Naive thymus-derived CD8-positive, alpha-beta T cell (primary cell): Measurements from ENCODE around the gene EBF4. TPM values are rescaled to one million over a fixed set of nuclear protein-coding genes. Genes with fewer than 3 reads are reported as not detected.
A peak's percentile ranks its signal among the peaks of the same experiment; 100 is the strongest.

Source experiments
- ATAC-seq, 2 donors: fragments of 150-1000 bp; cut with Tn5 transposase in 1 of 2; sonication (Bioruptor Pico), chemical (Tn5 transposase) in 1 of 2; 1 replicate in 1 of 2; 2 replicates in 1 of 2; pipeline ENCODE4 v1.10.0; 2021; ENCODE audit warnings: mild to moderate bottlenecking in 2 of 2, moderate library complexity in 2 of 2
- POLR2A ChIA-PET: fragments of 350-600 bp; sonication (Branson Sonifier 250); formaldehyde crosslinking; loops from one replicate; lab custom pipeline; 2021; ENCODE audit warnings: antibody characterized with exemption; lab: Charles Lee
- DNase-seq, 10 donors: peaks; one replicate each; pipeline versions ENCODE4 v3.0.0 to v3.0.0-alpha.2; 2020 to 2022
- H3K27ac Mint-ChIP-seq, 10 donors: one replicate each; pipeline ENCODE4 v1.8.0; 2020 to 2022; ENCODE audit warnings: mild to moderate bottlenecking in 10 of 10, mixed read lengths in 10 of 10, moderate library complexity in 4 of 10, inconsistent platforms in 1 of 10
- H3K27me3 Mint-ChIP-seq, 5 donors: one replicate each; pipeline ENCODE4 v1.8.0; 2021 to 2022; ENCODE audit warnings: mixed read lengths in 5 of 5
- H3K36me3 Mint-ChIP-seq, 3 donors: one replicate each; pipeline ENCODE4 v1.8.0; 2020 to 2022; ENCODE audit warnings: mixed read lengths in 3 of 3, mild to moderate bottlenecking in 2 of 3, inconsistent platforms in 1 of 3
- H3K4me1 Mint-ChIP-seq, 4 donors: one replicate each; pipeline ENCODE4 v1.8.0; 2021 to 2022; ENCODE audit warnings: mixed read lengths in 4 of 4
- H3K4me3 Mint-ChIP-seq, 10 donors: one replicate each; pipeline ENCODE4 v1.8.0; 2020 to 2022; ENCODE audit warnings: mild to moderate bottlenecking in 10 of 10, mixed read lengths in 10 of 10, moderate library complexity in 6 of 10, inconsistent platforms in 1 of 10
- H3K9me3 Mint-ChIP-seq, 9 donors: one replicate each; pipeline ENCODE4 v1.8.0; 2020 to 2022; ENCODE audit warnings: mixed read lengths in 9 of 9, mild to moderate bottlenecking in 3 of 9, inconsistent platforms in 1 of 9, moderate library complexity in 1 of 9
- polyA plus RNA-seq, 3 donors: library from polyadenylated mRNA; unstranded; fragments of 300-500 nt; fragmentation: Illumina TruSeq; gene quantifications; one replicate each; pipeline ENCODE4 v1.2.3, GENCODE V29; 2021
- total RNA-seq, 8 experiments: library from RNA in 2 of 8; stranded (reverse) in 2 of 8; gene quantifications; one replicate each; pipeline ENCODE4 v1.2.3 and lab custom pipeline; 2021 to 2026

Gene EBF4
- total and polyA plus RNA-seq, 5 experiments from 2014 or later: 0.37 to 14.9 (median 2.2) TPM

DNA sequence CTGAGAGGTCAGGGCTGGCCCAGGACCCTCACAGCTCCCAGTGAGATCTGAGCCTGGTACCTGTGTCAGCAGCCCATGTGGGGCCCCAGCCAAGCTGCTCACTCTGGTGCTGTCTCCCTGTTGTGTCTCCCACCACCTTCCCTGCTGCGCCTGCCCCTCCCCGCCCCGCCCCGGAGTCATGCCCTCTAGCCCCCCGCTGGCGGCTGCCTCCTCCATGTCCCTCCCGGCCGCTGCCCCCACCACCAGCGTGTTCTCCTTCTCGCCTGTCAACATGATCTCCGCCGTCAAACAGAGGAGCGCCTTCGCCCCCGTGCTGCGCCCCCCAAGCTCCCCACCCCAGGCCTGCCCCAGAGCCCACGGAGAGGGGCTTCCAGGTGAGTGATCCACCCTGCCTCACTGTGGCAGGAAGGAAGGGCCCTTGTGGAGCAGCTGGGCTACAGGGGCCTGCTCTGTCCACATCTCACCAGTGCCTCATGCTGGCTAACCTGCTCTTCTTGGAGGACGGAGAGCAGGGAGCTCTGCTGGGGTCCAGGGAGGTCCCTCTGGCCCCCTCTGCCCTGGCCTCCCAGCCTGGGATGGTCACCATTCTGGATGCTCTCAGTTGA is 63.0 kb downstream of the EBF4 start:
- ATAC-seq (no peak), DNase-seq (no peak)
- Mint-ChIP-seq H3K4me1 (peaks cover 11 to 26% (median 23%) of the 10 kb centered on the region in 4 donors), H3K4me3 (no peak overlapping the region), H3K36me3 (no peaks in the 10 kb centered on the region), H3K27ac (peak overlapping the region in 2 of 10 donors; percentile 21 to 25), H3K9me3 (no peaks in the 10 kb centered on the region), H3K27me3 (peaks cover 5 to 29% (median 15%) of the 10 kb centered on the region in 5 donors)
- POLR2A ChIA-PET: interaction anchor here (0.5 to 1.5 kb wide), 3 partner anchors 13 to 728 kb away, joined by 3 read pairs; no protein-coding TSS in a partner anchor

DNA sequence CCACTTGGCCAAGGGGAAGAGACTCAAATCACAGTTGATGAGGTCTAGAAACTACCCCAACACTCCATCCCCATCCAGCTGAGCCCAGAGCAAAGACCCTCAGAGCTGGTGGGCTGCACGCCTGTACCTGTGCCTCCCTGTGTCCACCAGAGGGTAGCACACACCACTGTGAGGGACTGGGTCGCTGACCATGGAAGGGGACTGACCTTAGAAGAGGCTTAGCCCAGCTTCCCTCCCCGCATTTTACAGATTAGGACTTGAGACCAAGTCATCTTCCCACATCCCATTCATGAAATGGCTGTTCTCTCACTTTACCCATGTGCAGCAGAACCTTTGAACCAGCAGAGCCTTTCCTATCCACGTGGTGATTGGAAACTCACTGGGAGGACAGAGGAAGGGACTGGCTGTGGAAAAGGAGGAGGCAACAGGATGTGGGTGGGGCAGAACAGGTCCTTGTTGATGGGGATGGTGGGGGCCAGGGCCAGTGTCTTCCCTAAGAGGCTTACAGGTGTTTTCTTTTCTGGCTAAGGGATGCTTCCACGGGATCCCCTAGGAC is 63.6 kb downstream of the EBF4 start:
- ATAC-seq: no peak
- no peaks in the 10 kb centered on the region for H3K9me3 Mint-ChIP-seq
- POLR2A ChIA-PET: interaction anchor here (1.5 kb wide), 1 partner anchor 14 kb away, joined by 3 read pairs; no protein-coding TSS in a partner anchor
- H3K4me3 Mint-ChIP-seq: no peak overlapping the region
- H3K4me1 Mint-ChIP-seq: peaks cover 11 to 20% (median 18%) of the 10 kb centered on the region in 4 donors
- peaks cover 7 to 35% (median 19%) of the 10 kb centered on the region in 5 donors for H3K27me3 Mint-ChIP-seq
- H3K27ac Mint-ChIP-seq: peak overlapping the region in 2 of 10 donors; percentile 25 to 81
- H3K36me3 Mint-ChIP-seq: no peaks in the 10 kb centered on the region
- DNase-seq: no peak

DNA sequence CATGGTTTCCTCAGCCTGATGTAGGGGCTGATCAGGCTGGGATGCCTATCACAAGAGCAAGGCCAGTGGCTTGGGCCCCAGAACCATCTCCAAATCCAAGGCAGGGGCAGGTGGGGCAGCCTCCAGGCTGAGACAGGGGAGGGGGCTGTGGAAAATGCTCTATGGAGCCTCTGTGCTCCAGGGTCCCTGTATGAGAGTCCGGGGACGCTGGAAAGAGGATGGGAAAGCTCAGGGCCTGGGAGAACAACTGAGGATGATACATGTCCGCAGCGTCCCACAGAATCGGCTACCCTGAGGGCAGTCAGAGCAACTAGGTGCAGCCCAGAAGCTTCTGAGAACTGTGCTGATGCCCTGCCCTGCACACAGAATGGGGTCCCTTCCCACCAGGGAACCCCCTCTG is 64.4 kb downstream of the EBF4 start:
- Mint-ChIP-seq H3K4me3 (no peak overlapping the region), H3K36me3 (no peaks in the 10 kb centered on the region), H3K4me1 (peaks cover 11 to 16% (median 15%) of the 10 kb centered on the region in 4 donors), H3K9me3 (no peaks in the 10 kb centered on the region), H3K27ac (peak overlapping the region in 1 of 10 donors; percentile 34), H3K27me3 (peaks cover 8 to 40% (median 21%) of the 10 kb centered on the region in 5 donors)
- POLR2A ChIA-PET: no interaction called here
- no peak for DNase-seq
- no peak for ATAC-seq

DNA sequence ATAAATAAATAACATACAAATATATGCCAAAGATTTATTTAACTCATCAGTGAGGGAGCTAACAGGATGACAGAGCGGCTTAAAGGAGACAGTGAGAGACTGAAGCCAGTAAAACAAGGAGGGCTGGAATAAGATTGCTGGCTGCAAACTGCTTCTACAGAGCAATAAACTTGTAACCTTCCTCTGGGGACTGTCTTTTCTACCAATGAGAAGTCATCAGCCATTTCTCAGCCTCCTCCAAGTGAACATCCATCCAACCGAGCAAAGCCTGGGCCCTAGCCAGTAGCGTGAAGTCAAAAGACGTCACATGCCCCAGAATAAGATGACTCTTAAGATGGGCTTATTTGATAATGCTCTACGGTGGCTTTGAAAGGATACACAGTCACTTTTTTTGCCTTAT is 65.4 kb downstream of the EBF4 start:
- peak overlapping the region in 1 of 10 donors; percentile 13 for H3K27ac Mint-ChIP-seq
- ATAC-seq: no peak
- H3K36me3 Mint-ChIP-seq: no peaks in the 10 kb centered on the region
- peaks cover 10 to 12% (median 11%) of the 10 kb centered on the region in 4 donors for H3K4me1 Mint-ChIP-seq
- H3K27me3 Mint-ChIP-seq: peaks cover 8 to 40% (median 21%) of the 10 kb centered on the region in 5 donors
- DNase-seq: no peak
- no peak overlapping the region for H3K4me3 Mint-ChIP-seq
- POLR2A ChIA-PET: no interaction called here
- no peaks in the 10 kb centered on the region for H3K9me3 Mint-ChIP-seq

DNA sequence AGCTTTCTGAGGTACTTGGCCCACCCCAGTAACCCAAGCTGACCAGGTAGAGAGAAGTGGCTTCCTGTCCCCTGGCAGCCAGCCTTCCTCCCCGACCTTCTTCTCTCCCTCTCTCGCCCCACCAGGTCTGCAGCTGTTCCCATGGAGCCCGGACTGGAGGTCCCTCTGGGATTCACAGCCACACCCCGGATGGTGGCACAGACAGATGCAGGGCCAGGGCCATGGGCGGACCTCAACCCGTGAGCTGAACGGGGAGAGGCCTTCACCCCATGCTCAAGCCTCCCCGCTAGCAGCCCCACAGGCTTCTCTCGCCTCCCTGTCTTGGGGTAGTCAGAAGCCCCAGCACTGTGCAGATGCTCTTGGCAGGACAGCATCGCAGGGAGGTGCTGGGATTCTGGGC is 66.6 kb downstream of the EBF4 start:
- H3K4me3 Mint-ChIP-seq: no peak overlapping the region
- DNase-seq (no peak), ATAC-seq (no peak)
- H3K36me3 Mint-ChIP-seq: no peaks in the 10 kb centered on the region
- H3K4me1 Mint-ChIP-seq: peaks cover 0 to 7% (median 1%) of the 10 kb centered on the region in 4 donors
- peaks cover 8 to 40% (median 20%) of the 10 kb centered on the region in 5 donors for H3K27me3 Mint-ChIP-seq
- POLR2A ChIA-PET: no interaction called here
- H3K27ac Mint-ChIP-seq: no peak overlapping the region
- no peaks in the 10 kb centered on the region for H3K9me3 Mint-ChIP-seq

DNA sequence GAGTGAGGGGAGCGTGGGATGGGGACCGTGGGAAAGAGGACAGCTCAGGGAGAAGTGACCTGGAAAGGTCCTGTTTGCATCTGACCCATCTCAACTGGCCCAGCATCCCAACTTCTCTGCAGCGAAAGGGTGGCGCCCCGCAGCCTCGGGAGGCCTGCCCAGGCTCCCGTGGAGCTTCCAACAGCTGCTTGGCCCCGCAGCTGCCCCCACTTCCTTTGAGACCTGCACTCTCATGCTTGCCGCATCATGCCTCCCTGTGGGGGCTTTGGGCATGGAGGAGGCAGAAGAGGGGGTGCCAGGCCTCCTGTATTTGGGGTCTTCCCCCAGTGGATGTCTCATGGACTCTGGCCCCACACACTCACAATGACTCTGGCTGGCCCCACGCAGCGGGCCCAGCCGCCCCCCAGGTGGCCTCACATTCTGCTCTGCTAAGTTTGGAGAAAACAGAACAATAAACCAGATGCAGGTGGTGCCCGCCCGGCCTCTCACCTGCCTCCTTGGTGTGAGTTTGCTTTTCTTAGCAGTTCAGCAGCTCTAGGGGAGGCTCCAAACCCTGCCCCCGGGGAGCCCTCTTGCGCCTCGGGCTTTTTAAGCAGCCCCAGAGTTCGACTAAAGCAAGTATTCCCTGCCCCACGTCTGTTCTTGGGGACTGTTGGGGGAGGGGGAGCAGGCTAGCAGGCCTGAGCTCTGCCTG is 67.2 kb downstream of the EBF4 start:
- DNase-seq (no peak), ATAC-seq (no peak)
- H3K27ac Mint-ChIP-seq: no peak overlapping the region
- H3K4me3 Mint-ChIP-seq: no peak overlapping the region
- H3K27me3 Mint-ChIP-seq: peaks cover 8 to 40% (median 20%) of the 10 kb centered on the region in 5 donors
- POLR2A ChIA-PET: no interaction called here
- H3K4me1 Mint-ChIP-seq: peaks cover 0 to 7% (median 0%) of the 10 kb centered on the region in 4 donors
- no peaks in the 10 kb centered on the region for H3K36me3 Mint-ChIP-seq
- H3K9me3 Mint-ChIP-seq: no peaks in the 10 kb centered on the region

DNA sequence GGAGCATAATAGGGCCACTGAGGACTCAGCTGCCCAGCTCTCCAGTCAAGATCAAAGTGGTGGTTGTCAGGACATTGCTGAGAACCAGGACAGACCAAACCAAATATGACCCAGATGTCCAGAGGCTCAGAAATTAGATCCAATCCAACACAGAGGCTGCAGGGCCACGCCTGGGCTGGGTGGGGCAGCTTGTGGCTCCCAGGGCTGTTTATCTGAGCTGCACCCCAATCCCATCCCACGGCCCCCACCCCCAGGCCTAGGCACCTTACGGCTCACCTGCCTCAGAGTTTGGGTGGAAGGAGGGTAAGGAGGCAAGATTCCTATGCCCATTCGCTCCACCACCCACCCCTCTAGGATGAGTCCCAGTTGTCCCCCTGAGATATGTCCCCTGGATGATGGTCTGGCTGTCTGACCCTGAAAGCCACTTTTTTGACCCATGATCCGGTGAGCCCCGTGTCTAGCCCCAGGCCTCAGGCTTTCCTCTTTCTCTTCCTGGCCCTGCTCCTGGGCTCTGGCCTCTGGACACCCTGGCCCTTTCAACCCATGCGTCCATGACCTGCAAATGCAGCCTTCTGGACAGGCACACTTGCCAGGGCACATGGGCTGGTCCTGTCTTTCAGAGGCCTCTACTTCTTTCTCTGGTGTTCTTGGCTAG is 67.8 kb downstream of the EBF4 start:
- H3K27me3 Mint-ChIP-seq: peaks cover 8 to 40% (median 20%) of the 10 kb centered on the region in 5 donors
- no peak overlapping the region for H3K27ac Mint-ChIP-seq
- DNase-seq (no peak), ATAC-seq (no peak)
- no peaks in the 10 kb centered on the region for H3K36me3 Mint-ChIP-seq
- POLR2A ChIA-PET: no interaction called here
- H3K9me3 Mint-ChIP-seq: no peaks in the 10 kb centered on the region
- no peak overlapping the region for H3K4me3 Mint-ChIP-seq
- peaks cover 0 to 7% (median 0%) of the 10 kb centered on the region in 4 donors for H3K4me1 Mint-ChIP-seq

DNA sequence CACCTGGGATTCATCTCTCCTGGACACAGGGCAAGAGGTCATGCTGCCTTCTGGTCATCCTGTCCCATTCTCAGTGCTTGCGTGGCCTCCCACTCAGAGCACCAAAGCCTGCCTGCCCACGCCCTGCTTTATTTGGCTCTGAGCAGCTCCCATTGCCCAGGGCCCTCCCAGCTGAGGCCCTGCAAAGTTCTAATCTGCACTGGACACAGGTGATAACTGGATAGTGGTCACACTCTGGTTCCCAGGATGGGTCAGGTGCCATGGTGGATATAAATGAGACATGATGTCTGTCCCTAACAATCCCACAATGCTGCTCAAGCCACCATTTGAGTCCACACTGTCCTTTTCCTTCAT is 68.3 kb downstream of the EBF4 start:
- H3K4me3 Mint-ChIP-seq: no peak overlapping the region
- peaks cover 0 to 6% (median 0%) of the 10 kb centered on the region in 4 donors for H3K4me1 Mint-ChIP-seq
- ATAC-seq: no peak
- peaks cover 8 to 38% (median 21%) of the 10 kb centered on the region in 5 donors for H3K27me3 Mint-ChIP-seq
- H3K36me3 Mint-ChIP-seq: no peaks in the 10 kb centered on the region
- POLR2A ChIA-PET: no interaction called here
- DNase-seq: no peak
- H3K9me3 Mint-ChIP-seq: no peaks in the 10 kb centered on the region
- H3K27ac Mint-ChIP-seq: no peak overlapping the region

DNA sequence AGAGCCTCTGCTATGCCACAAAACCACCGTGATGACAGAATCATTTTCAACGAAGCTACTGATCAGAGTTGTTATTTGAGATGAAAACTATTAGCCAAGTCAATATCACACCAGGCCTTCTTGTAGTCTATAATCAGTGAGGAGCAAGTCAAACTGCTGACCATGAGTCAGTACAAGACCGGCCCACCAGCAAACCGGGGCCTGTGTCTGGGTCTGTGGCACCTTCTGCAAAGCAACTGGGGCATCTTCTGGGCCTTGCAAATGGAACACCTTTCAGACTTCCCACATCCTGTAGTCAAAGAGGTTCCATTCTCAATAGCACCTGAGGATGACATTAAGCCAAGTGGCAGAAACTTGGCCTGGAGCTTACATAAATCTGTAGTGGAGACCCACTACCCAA is 69.3 kb downstream of the EBF4 start:
- Mint-ChIP-seq H3K4me3 (no peak overlapping the region), H3K36me3 (no peaks in the 10 kb centered on the region), H3K27me3 (peaks cover 6 to 29% (median 16%) of the 10 kb centered on the region in 5 donors), H3K4me1 (no peaks in the 10 kb centered on the region), H3K27ac (no peak overlapping the region), H3K9me3 (no peaks in the 10 kb centered on the region)
- ATAC-seq (no peak), DNase-seq (no peak)
- POLR2A ChIA-PET: no interaction called here

DNA sequence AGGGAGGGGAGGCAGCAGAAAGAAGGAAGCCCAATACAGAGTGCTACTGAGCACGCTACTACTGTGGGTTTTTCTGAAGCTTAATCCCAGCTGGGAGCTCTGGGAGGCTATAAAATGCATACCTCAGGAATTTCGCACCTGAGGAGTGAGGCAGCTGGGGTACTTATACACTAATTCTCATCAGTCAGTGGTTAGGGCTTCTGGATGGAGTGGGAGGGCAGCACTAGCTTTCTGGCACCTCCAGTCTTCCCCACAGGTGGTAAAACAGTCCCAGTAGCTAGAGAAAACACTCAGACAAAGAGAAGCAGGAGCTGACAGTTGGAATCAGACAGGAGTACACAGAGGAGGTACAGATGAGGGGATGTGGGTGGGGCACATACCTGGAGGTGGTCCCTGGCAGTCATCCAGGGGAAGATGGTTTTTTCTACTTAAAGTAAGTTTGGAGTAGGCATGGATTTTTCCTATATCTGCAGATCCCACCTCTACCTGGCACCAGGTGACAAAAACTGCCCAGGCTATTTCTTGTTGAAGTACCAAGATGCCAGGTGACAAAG is 70.1 kb downstream of the EBF4 start:
- H3K4me1 Mint-ChIP-seq: no peaks in the 10 kb centered on the region
- no peak overlapping the region for H3K4me3 Mint-ChIP-seq
- ATAC-seq (no peak), DNase-seq (no peak)
- POLR2A ChIA-PET: no interaction called here
- no peak overlapping the region for H3K27ac Mint-ChIP-seq
- no peaks in the 10 kb centered on the region for H3K36me3 Mint-ChIP-seq
- H3K9me3 Mint-ChIP-seq: no peaks in the 10 kb centered on the region
- peaks cover 6 to 34% (median 19%) of the 10 kb centered on the region in 5 donors for H3K27me3 Mint-ChIP-seq

DNA sequence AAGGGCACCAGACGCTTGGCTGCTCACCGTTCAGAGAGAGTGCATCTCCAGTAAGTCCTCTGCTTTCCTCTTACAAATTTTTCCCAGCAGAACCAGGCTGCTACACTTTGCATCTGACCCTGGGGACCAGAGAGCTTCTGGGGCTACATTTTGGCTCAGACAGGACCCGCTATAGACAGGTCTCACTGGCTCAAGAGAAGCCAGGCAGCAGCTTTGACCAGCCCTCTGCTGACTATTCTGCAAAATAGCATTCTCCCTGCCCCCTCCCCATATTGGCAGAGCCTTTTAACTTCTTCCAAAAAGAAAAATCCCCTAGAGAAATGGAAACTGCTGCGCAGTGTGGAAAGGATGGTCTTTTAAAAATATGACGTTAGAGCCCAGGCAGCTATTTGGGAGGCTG is 70.6 kb downstream of the EBF4 start:
- Mint-ChIP-seq H3K27ac (no peak overlapping the region), H3K27me3 (peaks cover 5 to 36% (median 16%) of the 10 kb centered on the region in 5 donors), H3K4me3 (no peak overlapping the region), H3K36me3 (no peaks in the 10 kb centered on the region), H3K4me1 (no peaks in the 10 kb centered on the region), H3K9me3 (no peaks in the 10 kb centered on the region)
- DNase-seq (no peak), ATAC-seq (no peak)
- POLR2A ChIA-PET: no interaction called here

DNA sequence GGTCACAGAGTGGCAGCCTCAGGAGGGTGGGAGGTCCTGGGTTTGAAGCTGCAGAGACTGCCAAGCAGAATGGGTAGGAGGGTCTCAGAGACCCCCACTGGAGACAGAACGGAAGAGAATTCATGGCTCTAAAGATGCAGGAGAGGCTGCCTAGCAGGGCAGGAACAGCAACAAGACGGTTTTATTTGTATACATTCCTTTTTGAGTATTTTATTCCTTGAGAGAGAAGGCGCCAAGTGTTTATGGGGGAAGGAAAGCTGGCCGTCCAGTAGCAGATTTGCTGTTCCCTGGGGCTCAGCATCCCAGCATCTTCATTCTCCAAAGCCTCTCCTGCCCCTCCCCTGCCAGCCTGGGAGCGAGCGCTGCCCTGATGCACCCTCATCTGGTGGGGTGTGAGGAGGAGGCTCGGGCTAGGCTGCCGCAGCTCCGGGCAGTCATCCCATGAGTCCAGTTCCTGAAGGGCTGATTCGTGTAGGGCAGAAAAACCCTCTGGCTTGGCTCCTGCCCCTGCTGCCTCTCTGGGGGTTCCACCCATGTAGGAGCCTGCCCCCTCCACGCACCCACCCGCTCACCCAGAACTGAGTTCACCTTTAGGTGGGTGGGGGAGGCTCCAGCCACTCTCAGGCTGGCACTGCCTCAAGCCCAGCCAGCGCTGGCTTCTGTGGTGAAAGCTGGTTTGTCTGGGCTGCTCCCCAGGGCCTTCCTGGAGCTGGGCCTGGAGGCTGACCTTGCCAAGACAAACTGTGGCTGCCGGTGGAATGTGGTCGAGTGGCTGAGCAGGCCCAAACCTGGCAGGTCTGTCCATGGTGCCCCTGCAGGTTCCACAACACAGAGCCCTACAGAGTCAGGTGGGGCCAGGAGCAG is 75.4 kb downstream of the EBF4 start:
- Mint-ChIP-seq H3K36me3 (no peaks in the 10 kb centered on the region), H3K27me3 (peaks cover 4 to 25% (median 12%) of the 10 kb centered on the region in 5 donors), H3K4me3 (no peak overlapping the region), H3K9me3 (no peaks in the 10 kb centered on the region), H3K4me1 (peaks cover 0 to 6% (median 3%) of the 10 kb centered on the region in 4 donors), H3K27ac (peak overlapping the region in 1 of 10 donors; percentile 60)
- DNase-seq (no peak), ATAC-seq (no peak)
- POLR2A ChIA-PET: no interaction called here
